NCI-H128 (cell line): ENCODE data around the gene SEC23IP.
"Not testable (repeated sequence)": the region's sequence is repeated elsewhere in the genome, so short reads cannot be mapped to it uniquely, and the experiment has no call there.

Source experiments
- DNase-seq: peaks from one replicate; lab custom pipeline; 2025; ENCODE audit not compliant: unreplicated experiment; lab: John Stamatoyannopoulos, UW

SEC23IP gene

GRCh38 chr10:119892188-119893065 is at the start of gene SEC23IP:
SEC23IP (plus strand) TSS chr10:119892730; CDS start chr10:119892783, 53 bp downstream.
- DNase-seq = peak; percentile 75

- DNase-seq = no peak
Observed at GRCh38 chr10:119845656-119846055, 46.9 kb upstream of the SEC23IP start.

GRCh38 chr10:119849031-119849789 is 43.3 kb upstream of the SEC23IP start:
- DNase-seq = no peak

GRCh38 chr10:119849944-119850343 is 42.6 kb upstream of the SEC23IP start:
- no peak for DNase-seq

- no peak for DNase-seq
Observed at GRCh38 chr10:119852277-119852676, 40.3 kb upstream of the SEC23IP start.

- DNase-seq = no peak
Observed at GRCh38 chr10:119852822-119853221, 39.7 kb upstream of the SEC23IP start.

- no peak for DNase-seq
Observed at GRCh38 chr10:119853574-119853973, 39.0 kb upstream of the SEC23IP start.

GRCh38 chr10:119858063-119858462 is 34.5 kb upstream of the SEC23IP start:
- no peak for DNase-seq

GRCh38 chr10:119859420-119860258 is 32.9 kb upstream of the SEC23IP start:
- no peak for DNase-seq

GRCh38 chr10:119860866-119861607 is 31.5 kb upstream of the SEC23IP start:
- no peak for DNase-seq

- no peak for DNase-seq
Observed at GRCh38 chr10:119862524-119862923, 30.0 kb upstream of the SEC23IP start.

- DNase-seq = no peak
Observed at GRCh38 chr10:119863951-119864565, 28.5 kb upstream of the SEC23IP start.

GRCh38 chr10:119865699-119866240 is 26.8 kb upstream of the SEC23IP start:
- no peak for DNase-seq

GRCh38 chr10:119867317-119867716 is 25.2 kb upstream of the SEC23IP start:
- DNase-seq = no peak

GRCh38 chr10:119869398-119869797 is 23.1 kb upstream of the SEC23IP start:
- not testable (repeated sequence) for DNase-seq

- peak; percentile 39 for DNase-seq
Observed at GRCh38 chr10:119871881-119872609, 20.5 kb upstream of the SEC23IP start.

GRCh38 chr10:119872610-119872859 is 20.0 kb upstream of the SEC23IP start, which contains the start of gene MCMBP:
MCMBP (minus strand) TSS chr10:119872843; CDS start chr10:119872584, 259 bp downstream.
- no peak for DNase-seq

- DNase-seq = peak; percentile 51
Observed at GRCh38 chr10:119872860-119873681, 19.5 kb upstream of the SEC23IP start.
